ENCODE results near the gene ALDH1A1.

Gene ALDH1A1

GRCh38 chr9:72855890-72856523, 96.8 kb downstream of the ALDH1A1 start:
- no peak overlapping the region for H3K4me3 ChIP-seq (replicated peaks; ENCODE audit: low read depth, low read length)
- DNase-seq (ENCODE audit: extremely low read depth, low read depth): no peak
- TF ChIP-seq CTCF (IDR thresholded peaks at IDR 0.05; ENCODE audit: low read depth, low read length, missing control alignments): no peak

- no peak overlapping the region for H3K4me3 ChIP-seq (replicated peaks; ENCODE audit: low read depth, low read length)
- no peak for DNase-seq (ENCODE audit: extremely low read depth, low read depth)
- TF ChIP-seq CTCF (IDR thresholded peaks at IDR 0.05; ENCODE audit: low read depth, low read length, missing control alignments): no peak
These were observed 97.5 kb downstream of the ALDH1A1 start for GRCh38 chr9:72855321-72855720.
